Spleen (tissue), 7 donors: ENCODE results near the gene CTSL.

Experiments used
- POLR2A ChIP-seq, 3 donors: fragments of 450-650 bp; IDR thresholded peaks; one replicate each; pipeline ENCODE4 v1.5.1; 2017; ENCODE audit warnings: antibody characterized with exemption in 3 of 3, mild to moderate bottlenecking in 1 of 3
- POLR2AphosphoS5 ChIP-seq, 3 donors: sonication (generic); formaldehyde crosslinking; IDR thresholded peaks; one replicate each; pipeline ENCODE4 v1.5.1; 2017; ENCODE audit warnings: antibody characterized with exemption in 3 of 3
- TF ChIP-seq, protein P1 (sequence below), 11 experiments: fragments of 200-600 bp in 7 of 11; fragments of 450-650 bp in 4 of 11; sonication (generic) in 4 of 11; IDR thresholded peaks in 8 of 11; conservative IDR thresholded peaks in 3 of 11; 1 replicate in 7 of 11; 2 replicates in 4 of 11; pipeline versions ENCODE4 v1.4.0 to v1.8.0; 2016 to 2021; ENCODE audit warnings: antibody characterized with exemption in 11 of 11, inconsistent platforms in 4 of 11, mild to moderate bottlenecking in 1 of 11
- donor health status: DM: no; HTN: no; CAD: no; lungs with moderate emphysema.
- donor health status: DM: no; HTN: no; CAD: no.
- donor health status: DM: no; HTN: no; CAD: no.

DNA sequence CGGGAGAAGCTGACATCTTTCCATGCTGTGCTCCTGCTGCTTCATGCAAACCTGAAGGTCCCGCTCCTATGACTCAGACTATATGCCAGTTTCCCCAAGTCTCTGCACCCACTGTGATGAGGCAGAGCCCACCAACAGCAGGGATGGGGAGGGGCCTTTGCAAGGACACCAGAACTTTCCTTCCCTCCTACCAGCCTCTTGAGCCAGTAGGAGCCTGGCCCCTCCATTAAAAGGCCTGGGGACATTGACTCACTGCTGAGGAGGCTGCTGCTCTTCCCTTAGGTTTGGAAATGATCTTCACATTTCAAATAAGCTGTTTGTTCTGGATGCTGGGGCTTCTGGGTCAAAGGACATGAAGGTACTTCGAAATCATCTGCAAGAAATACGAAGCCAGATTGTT is 26.1 kb upstream of the CTSL start:
- TF ChIP-seq, protein P1, sequence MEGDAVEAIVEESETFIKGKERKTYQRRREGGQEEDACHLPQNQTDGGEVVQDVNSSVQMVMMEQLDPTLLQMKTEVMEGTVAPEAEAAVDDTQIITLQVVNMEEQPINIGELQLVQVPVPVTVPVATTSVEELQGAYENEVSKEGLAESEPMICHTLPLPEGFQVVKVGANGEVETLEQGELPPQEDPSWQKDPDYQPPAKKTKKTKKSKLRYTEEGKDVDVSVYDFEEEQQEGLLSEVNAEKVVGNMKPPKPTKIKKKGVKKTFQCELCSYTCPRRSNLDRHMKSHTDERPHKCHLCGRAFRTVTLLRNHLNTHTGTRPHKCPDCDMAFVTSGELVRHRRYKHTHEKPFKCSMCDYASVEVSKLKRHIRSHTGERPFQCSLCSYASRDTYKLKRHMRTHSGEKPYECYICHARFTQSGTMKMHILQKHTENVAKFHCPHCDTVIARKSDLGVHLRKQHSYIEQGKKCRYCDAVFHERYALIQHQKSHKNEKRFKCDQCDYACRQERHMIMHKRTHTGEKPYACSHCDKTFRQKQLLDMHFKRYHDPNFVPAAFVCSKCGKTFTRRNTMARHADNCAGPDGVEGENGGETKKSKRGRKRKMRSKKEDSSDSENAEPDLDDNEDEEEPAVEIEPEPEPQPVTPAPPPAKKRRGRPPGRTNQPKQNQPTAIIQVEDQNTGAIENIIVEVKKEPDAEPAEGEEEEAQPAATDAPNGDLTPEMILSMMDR (IDR thresholded peaks at IDR 0.05 in 8 of 11, conservative IDR thresholded peaks at IDR 0.05 in 3 of 11): no peak
- TF ChIP-seq POLR2A (IDR thresholded peaks at IDR 0.05) (no peak), POLR2AphosphoS5 (IDR thresholded peaks at IDR 0.05) (no peak)
